ENCODE results near the gene APEX2. TPM values are rescaled to one million over a fixed set of nuclear protein-coding genes. Genes with fewer than 3 reads are reported as not detected.
"Not testable (repeated sequence)": the region's sequence is repeated elsewhere in the genome, so short reads cannot be mapped to it uniquely, and the experiment has no call there.

Gene APEX2
- total RNA-seq, 2 experiments from 2014 or later: 28.6 to 35.8 TPM

DNA sequence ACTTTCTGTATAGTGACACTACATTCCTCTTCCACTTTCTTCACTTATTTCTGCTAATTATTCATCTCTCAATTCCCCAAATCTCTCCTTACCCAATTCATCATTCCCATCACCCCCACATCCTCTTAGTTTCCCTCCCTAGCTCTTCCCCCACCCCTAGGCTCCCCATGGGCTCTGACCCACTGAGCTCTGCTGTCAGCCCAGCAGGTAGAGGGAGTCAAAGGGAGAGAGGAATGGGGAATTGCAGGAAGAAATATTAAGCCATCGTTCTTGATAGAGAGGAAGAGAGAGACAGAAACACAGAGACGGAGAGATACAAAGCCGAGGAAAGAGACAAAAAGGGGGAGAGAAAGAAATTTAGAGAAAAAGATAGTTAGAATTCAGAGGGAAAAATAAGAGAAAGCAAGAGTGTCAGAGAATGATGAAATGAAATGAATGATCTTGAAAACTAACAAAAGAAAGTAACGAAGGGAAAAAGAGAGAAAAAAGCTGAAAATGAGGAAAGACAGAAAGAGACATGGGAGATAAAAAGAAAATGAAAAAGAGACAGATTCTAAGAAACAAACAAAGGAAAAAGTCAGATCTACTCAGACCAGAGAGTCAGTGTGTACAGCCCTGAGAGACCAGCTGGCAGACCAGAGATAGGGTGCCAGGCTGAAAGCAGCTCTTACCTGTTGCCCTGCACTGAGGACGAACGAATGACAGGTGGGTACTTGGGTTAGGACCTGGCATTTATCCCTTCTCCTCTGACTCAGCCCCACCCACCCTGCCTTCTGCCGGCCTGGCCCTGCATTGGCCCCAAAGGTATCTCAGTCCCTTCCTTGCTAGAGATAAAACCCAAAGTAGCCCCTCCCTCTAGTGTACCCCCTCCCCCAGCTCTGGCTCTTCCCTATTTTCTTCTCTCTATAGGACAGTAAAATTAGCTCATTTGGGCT is 30.4 kb downstream of the APEX2 start, which contains the start of gene ALAS2:
Gene ALAS2, minus strand, starts transcription at position 707 of the 935 bp plus-strand sequence. CDS start 4,977 bp downstream, outside the sequence.
- Mint-ChIP-seq H3K36me3 (no peaks in the 10 kb centered on the region), H3K4me3 (no peak within 1 kb of the TSS), H3K27me3 (no peaks in the 10 kb centered on the region), H3K27ac (no peak within 1 kb of the TSS), H3K4me1 (no peaks in the 10 kb centered on the region), H3K9me3 (ENCODE audit: low read depth) (no peaks in the 10 kb centered on the region)
- no peak for DNase-seq
- CTCF ChIA-PET: no interaction called here
- no peak for ATAC-seq

DNA sequence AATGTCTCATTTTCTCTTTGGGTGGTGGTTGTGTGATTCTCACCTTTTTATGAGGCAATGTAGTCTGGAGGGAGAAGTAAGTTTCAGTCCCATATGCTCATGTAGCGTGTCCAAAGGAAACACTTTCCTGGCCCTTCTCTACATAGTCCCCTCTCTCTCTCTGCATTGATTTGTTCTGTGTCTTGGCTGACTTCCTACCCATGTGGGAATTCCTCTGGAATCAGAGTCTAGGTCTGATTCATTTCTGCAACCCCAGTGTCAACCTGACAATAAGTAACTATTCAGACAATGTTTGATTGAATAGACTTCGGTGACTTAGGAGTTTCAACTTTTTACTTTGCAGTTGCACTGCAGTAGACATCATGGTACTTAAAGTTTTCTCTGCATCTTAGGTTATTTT is 33.3 kb downstream of the APEX2 start:
- Mint-ChIP-seq H3K27ac (no peak overlapping the region), H3K4me1 (no peaks in the 10 kb centered on the region), H3K9me3 (ENCODE audit: low read depth) (no peaks in the 10 kb centered on the region), H3K27me3 (no peaks in the 10 kb centered on the region), H3K4me3 (no peak overlapping the region), H3K36me3 (no peaks in the 10 kb centered on the region)
- CTCF ChIA-PET: no interaction called here
- ATAC-seq (no peak), DNase-seq (no peak)

DNA sequence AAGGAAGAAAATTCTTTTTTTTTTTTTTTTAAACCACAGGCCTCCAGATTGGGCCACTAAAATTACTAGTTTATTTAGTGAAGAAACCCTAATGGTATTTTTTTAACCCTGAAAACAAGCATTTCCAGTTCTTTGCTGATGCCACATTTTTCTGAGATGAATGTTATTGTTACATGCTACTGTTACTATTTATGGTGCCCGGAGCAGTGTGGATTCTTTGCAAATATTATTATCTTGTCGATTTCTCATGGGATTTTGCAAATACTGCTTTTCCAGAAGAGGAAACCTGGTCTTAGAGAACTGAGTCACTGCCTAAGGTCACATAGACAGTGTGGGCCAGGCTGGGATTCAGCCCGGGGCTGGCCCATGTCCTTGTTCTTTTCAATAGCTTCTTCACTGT is 39.3 kb downstream of the APEX2 start:
- no peak overlapping the region for H3K27ac Mint-ChIP-seq
- DNase-seq: no peak
- CTCF ChIA-PET: no interaction called here
- no peak overlapping the region for H3K4me3 Mint-ChIP-seq
- no peaks in the 10 kb centered on the region for H3K4me1 Mint-ChIP-seq
- no peaks in the 10 kb centered on the region for H3K9me3 Mint-ChIP-seq (ENCODE audit: low read depth)
- H3K27me3 Mint-ChIP-seq: no peaks in the 10 kb centered on the region
- no peak for ATAC-seq
- H3K36me3 Mint-ChIP-seq: no peaks in the 10 kb centered on the region

DNA sequence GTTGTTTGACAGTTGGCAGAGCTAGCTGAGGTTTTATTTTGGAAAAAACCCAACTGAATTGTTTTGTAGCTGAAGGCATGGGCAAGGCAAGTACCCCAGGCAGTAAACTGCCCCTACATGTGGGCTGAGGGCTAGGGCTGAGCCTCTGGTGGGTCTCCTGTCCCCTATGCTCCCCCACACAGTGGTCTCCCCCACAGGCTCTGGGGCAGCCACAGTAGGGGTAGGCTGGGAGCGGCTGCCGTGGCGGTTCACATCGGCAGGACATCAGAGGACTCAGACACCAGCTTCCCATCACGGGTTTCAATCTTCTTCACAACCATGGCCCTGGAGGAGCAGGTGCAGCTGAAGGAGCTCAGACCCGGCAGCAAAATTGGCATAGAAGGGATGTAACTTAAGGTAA is 41.4 kb downstream of the APEX2 start:
- Mint-ChIP-seq H3K27ac (no peak overlapping the region), H3K9me3 (ENCODE audit: low read depth) (no peaks in the 10 kb centered on the region), H3K4me3 (no peak overlapping the region), H3K4me1 (no peaks in the 10 kb centered on the region), H3K36me3 (no peaks in the 10 kb centered on the region), H3K27me3 (no peaks in the 10 kb centered on the region)
- CTCF ChIA-PET: no interaction called here
- ATAC-seq (no peak), DNase-seq (no peak)

DNA sequence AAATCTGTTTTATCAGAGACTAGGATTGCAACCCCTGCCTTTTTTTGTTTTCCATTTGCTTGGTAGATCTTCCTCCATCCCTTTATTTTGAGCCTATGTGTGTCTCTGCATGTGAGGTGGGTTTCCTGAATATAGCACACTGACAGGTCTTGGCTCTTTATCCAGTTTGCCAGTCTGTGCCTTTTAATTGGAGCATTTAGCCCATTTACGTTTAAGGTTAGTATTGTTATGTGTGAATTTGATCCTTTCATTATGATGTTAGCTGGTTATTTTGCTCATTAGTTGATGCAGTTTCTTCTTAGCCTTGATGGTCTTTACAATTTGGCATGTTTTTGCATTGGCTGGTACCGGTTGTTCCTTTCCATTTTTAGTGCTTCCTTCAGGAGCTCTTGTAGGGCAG is 50.4 kb downstream of the APEX2 start:
- DNase-seq; H3K9me3 Mint-ChIP-seq (ENCODE audit: low read depth); H3K27me3 Mint-ChIP-seq; H3K36me3 Mint-ChIP-seq; H3K27ac Mint-ChIP-seq; CTCF ChIA-PET; ATAC-seq; H3K4me1 Mint-ChIP-seq; H3K4me3 Mint-ChIP-seq: not testable (repeated sequence)

DNA sequence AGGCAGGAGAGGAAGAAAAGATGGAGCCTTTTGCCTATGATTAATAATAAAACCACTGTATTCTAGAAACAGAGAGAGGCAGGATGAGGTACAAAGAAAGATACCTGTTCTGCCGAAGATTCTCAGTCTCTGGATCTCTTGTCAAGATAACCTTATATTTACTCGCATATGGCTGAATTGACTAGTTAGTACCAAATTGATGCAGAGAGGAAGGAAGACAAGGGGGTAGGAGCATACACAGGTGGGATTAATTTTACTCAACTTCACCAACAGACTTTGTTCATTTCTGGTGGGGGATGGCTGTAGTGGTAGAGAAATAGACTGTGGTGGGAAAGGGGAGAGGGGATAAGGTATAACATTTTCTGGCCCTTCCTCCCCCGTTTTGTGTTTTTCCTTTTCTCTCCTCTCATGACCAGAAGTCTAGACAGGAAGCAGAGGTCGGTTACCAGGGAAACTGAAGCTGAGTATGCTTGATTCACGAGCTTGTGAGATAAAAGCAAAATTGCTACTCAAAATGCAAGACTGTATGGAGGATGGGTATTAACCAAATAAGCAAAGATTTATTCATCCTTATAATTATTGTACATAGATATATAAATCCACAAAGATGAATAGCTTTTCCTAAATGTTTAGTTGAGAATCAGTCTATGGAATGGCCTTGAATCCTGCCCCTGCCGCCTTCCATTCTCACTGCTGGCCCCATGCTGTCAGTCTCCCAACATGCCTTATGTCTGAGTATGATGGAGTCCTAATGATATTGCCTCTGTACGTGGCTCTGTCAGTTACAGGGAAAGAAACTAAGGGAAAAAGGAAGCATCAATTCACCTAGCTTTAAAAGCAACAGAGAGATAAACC is 56.9 kb downstream of the APEX2 start:
- CTCF ChIA-PET: interaction anchor here (1.0 to 1.5 kb wide), 3 partner anchors 57 to 165 kb away, joined by 3 to 8 read pairs (median 3); partner anchors contain the start of gene APEX2
- Mint-ChIP-seq H3K4me1 (peaks cover 12% of the 10 kb centered on the region), H3K27ac (peak overlapping the region; percentile 43), H3K27me3 (no peaks in the 10 kb centered on the region), H3K4me3 (peak overlapping the region; percentile 12), H3K36me3 (no peaks in the 10 kb centered on the region), H3K9me3 (ENCODE audit: low read depth) (no peaks in the 10 kb centered on the region)
- ATAC-seq: peak; percentile 33
- no peak for DNase-seq

DNA sequence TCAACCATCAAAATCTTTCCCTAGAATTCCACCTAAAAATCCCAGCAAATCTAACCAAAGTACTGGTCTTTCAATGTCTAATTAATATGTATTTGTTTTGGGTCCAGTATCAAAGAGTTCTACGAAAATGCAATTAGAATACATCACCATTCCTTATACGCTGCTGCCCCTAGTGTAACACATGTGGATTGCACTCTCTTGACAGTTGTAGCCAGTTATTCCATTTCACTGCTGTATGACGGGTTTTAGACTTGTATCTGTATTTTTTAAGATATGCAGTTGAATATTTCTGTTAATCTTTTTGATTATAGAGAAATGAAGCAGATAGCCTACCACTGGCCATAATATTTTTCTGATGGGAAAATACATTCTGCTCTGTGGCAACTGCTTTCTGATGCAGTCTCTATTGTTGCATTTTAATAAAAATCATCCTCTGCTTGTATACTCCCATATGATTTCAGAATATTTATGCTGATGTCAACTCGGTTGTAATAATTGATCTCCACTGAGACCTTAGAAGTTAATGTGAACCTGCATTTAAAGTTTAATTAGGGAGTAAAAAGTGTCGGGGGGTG is 57.6 kb downstream of the APEX2 start:
- CTCF ChIA-PET: interaction anchor here (1.0 to 1.5 kb wide), 3 partner anchors 57 to 165 kb away, joined by 3 to 8 read pairs (median 3); partner anchors contain the start of gene APEX2
- H3K27ac Mint-ChIP-seq: no peak overlapping the region
- peak overlapping the region; percentile 12 for H3K4me3 Mint-ChIP-seq
- H3K9me3 Mint-ChIP-seq (ENCODE audit: low read depth): no peaks in the 10 kb centered on the region
- DNase-seq (peak; percentile 42), ATAC-seq (peak; percentile 64)
- no peaks in the 10 kb centered on the region for H3K36me3 Mint-ChIP-seq
- H3K4me1 Mint-ChIP-seq: peaks cover 12% of the 10 kb centered on the region
- H3K27me3 Mint-ChIP-seq: no peaks in the 10 kb centered on the region

Other genes with a start within 250 kb of the APEX2 start
- not detected for gene ITIH6, start 202.1 kb upstream of the APEX2 start, total RNA-seq
- 10 to 100 TPM; 46.5 to 52.9 TPM for gene MAGED2, start 192.6 kb upstream of the APEX2 start, total RNA-seq
- 1 to 10 TPM; 3.2 to 3.6 TPM for gene TRO, start 79.5 kb upstream of the APEX2 start, total RNA-seq
- gene PFKFB1, start 6.2 kb upstream of the APEX2 start, total RNA-seq: 1 to 10 TPM in 1 of 2 experiments, under 1 TPM in 1; 0.77 to 1.2 TPM
- gene ALAS2, start 30.6 kb downstream of the APEX2 start, total RNA-seq: not detected
- gene PAGE2B, start 74.7 kb downstream of the APEX2 start, total RNA-seq: 1 to 10 TPM in 1 of 2 experiments, not detected in 1; 2.0 TPM
- not detected for gene PAGE2, start 88.7 kb downstream of the APEX2 start, total RNA-seq
- gene PAGE5, start 220.0 kb downstream of the APEX2 start, total RNA-seq: under 1 TPM in 1 of 2 experiments, not detected in 1; 0.47 TPM